NCI-H524 treated with DMSO at 0.1 percent for 48 hours (cell line): Measurements from ENCODE around the gene TSEN34.
"Not testable (repeated sequence)": the region's sequence is repeated elsewhere in the genome, so short reads cannot be mapped to it uniquely, and the experiment has no call there.

Experiments
- DNase-seq: peaks from one replicate; lab custom pipeline; 2025; lab: John Stamatoyannopoulos, UW

TSEN34 gene

GRCh38 chr19:54160854-54161253 lies 30.3 kb upstream of the TSEN34 start:
- DNase-seq = no peak

DNA sequence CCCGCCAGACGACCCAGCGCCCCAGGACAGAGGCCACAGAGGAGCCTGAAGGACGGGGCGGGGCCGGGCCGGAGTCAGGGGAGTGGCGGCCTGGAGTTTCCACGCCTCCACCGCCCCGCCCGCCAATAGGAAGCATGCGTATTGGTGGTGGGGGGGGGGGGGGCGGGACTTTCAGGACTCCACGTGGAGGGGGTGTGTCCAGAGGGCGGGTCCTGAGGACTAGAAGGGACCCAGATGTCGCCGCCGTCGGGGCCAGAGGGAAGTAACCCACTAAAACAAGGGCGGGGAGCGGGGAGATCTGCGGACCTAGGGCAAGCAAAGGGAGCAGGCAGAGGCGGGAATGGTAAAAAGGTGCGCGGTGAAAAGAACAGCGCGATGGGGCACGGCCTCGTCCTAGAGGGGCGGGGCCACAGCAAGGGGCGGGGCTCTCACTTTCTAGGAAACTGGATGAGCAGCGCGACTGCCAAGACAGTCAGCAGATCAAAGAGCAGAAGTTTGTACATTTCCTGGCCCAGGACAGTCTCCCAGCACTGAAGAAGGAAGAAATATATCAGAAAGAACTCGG lies 28.8 kb upstream of the TSEN34 start:
- no peak for DNase-seq

- DNase-seq = no peak
These were observed 28.2 kb upstream of the TSEN34 start for GRCh38 chr19:54162884-54163283.

DNA sequence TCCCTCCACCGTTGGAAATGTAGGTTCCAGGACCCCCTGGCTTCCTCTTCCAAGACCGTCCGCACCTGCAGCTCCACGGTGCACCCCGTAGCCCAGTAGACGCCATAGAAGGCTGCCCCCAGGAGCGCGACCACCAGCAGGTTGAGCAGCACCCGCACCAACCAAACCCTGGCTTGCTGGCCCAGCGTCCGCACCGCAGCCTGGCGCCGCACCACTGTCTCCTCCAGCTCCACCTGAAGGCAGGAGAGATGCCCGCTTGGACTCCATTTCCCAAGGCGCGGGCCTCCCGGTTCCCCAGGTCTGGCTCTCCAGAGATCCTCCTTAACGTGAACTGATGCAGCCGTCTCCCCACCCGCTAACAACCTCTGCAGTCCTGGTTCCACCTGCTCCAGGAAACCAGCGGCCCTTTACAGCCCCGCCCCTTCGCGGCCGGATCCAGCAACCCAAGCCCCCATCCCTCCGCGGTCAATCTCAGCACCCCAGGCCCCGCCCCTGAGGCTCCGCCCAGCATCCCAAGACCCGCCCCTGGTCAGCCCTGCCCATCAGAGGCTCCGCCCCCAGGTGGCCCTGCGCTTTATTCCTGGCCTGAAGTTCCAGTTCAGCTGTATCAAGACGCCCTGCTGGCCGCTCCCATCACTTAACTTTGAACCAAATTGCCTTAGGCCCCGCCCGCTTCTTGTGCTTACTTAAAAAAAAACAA lies 26.6 kb upstream of the TSEN34 start:
- DNase-seq = no peak

- no peak for DNase-seq
These were observed 25.9 kb upstream of the TSEN34 start for GRCh38 chr19:54165222-54165621.

DNA sequence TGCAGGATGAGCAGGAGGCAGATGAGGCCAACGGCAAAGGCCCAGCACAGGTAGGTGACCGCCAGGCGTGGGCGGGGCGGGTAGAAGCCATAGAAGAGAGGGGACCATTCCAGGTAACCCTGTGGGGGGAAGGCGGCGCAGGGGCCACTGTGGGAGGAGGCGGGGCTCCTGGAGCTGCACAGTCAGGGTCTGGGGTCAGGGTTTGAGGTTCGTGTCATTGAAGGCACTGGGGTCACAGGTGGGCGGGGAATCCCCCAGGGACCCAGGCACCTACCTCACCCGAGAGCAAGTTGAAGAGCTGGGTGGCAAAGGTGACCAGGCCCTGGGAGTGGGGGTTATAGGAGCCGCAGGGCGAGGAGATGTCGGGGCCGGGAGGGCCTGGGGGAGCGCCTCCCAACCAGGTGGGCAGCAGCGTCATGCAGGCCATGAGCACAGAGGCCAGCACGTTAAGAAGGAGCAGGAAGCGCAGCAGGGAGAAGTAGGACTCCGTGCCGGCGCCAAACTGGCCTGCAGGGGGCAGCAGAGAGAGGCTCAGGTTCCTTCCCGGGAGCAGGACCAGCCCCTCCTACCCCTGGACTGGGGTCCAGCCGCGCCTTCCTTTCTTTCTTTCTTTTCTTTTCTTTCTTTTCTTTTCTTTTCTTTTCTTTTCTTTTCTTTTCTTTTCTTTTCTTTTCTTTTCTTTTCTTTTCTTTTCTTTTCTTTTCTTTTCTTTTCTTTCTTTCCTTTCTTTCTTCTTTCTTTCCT lies 22.8 kb upstream of the TSEN34 start:
- DNase-seq = no peak

GRCh38 chr19:54169149-54169740 lies 21.9 kb upstream of the TSEN34 start:
- DNase-seq = no peak

- not testable (repeated sequence) for DNase-seq
These were observed 19.2 kb upstream of the TSEN34 start for GRCh38 chr19:54171736-54172431.

GRCh38 chr19:54172471-54173358 lies 18.4 kb upstream of the TSEN34 start, which contains the start of gene TMC4:
TMC4 (minus strand) TSS chr19:54173160; CDS start chr19:54173117, 43 bp downstream.
- no peak for DNase-seq

GRCh38 chr19:54173359-54173699 lies 17.8 kb upstream of the TSEN34 start:
- DNase-seq = no peak

DNA sequence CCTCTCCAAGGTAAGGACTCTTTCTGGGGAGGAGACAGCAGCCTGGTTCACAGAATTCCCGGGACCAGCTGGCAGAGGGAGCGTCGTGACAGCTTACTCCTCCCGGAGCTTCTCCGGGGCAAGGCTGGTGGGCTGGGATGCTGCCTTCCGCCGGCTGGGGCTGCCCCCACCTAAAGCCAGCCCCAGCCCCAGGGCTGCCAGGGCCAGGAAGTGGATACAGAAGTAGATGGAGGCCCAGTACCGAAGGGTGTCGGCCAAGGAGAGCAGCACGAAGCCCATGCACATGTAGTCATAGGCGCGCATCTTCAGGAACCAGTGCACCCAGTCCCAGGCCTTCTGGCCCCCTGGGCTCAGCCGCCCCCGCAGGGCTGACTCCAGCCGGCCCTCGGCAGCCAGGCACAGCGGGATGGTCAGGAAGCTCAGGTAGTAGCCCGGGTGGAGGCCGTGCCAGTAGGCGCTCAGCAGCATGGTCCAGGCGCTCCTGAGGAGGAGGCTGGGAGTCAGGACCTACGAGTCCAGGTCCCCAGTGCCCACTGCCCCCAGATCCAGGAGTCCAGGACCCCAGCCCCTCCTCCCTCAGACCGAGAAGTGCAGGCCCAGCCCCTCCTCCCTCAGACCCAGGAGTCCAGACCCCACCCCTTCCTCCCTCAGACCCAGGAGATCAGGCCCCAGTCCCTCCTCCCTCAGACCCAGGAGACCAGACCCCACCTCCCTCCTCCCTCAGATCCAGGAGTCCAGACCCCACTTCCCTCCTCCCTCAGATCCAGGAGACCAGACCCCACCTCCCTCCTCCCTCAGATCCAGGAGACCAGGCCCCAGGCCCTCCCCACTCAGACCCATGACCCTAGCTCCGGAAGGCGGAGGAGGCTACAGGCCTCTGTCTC lies 16.9 kb upstream of the TSEN34 start:
- DNase-seq = no peak

GRCh38 chr19:54178581-54179261 lies 12.4 kb upstream of the TSEN34 start:
- no peak for DNase-seq

DNA sequence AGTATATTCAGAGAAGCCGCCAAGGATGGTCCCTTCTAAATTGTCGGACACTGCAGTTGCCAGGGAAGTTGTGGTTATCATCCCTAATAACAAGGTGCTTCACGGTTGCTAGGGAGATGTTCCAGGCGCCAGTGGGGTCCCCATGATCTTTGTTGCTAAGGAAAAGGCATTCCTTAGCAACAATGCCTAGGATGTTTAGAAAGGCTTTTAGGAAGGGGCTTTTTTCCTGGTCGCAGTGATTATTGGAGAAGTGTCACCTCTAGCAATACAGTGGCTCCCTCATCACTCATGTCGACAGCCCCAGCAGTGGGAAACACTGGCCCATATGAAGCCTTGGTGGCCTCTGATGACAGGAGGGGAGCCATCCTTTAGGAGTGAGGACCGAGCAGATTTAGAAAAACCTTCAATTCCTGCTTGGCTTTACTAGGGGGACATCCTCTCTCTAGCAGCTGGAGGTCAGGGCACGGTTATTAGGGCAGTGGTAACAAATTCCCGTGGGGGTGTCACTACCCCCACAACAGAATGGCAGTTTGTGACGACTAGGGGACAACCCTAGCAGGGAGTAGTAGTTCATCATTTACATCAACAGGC lies 11.8 kb upstream of the TSEN34 start:
- no peak for DNase-seq

- peak; percentile 7 for DNase-seq
These were observed 11.1 kb upstream of the TSEN34 start for GRCh38 chr19:54179921-54180461.

- no peak for DNase-seq
These were observed 10.4 kb upstream of the TSEN34 start for GRCh38 chr19:54180691-54181091.

GRCh38 chr19:54181894-54182293 lies 9.2 kb upstream of the TSEN34 start:
- DNase-seq = not testable (repeated sequence)

- no peak for DNase-seq
These were observed 7.7 kb upstream of the TSEN34 start for GRCh38 chr19:54183431-54183830.

- DNase-seq = no peak
These were observed 4.8 kb upstream of the TSEN34 start for GRCh38 chr19:54186351-54186750.

DNA sequence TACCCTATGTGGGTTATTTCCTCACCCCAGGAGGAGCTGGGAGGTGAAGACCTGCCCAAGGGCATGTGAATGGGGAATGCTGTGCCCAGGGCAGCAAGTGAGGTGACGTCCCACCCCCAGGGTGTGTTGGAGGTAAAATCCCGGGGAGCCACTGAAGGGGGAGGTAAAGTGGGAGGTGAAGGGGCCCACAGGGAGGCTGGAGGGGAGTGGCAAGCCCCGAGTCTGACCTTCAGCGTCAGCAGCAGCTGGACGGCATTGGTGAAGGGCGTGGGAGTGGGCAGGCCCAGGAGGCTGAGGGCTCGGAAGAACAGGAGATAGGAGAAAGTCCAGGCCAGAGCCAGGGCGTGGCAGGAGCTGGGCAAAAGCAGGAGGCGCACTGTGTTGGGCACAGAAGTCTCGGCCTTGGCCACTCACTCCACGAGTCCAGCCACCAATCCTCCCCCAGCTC lies 4.2 kb upstream of the TSEN34 start:
- no peak for DNase-seq
